ENCODE measurements around the gene ARHGEF28.

- TF ChIP-seq ZNF274 (IDR thresholded peaks at IDR 0.05; ENCODE audit: low read depth, low read length), result no peak
- no peak for TF ChIP-seq SUZ12 (IDR thresholded peaks at IDR 0.05; ENCODE audit: extremely low read depth, insufficient read depth, insufficient read length)
Measured at GRCh38 chr5:73648515-73648914, 22.5 kb downstream of the ARHGEF28 start.
